ENCODE measurements around the gene OR7E24.

DNA sequence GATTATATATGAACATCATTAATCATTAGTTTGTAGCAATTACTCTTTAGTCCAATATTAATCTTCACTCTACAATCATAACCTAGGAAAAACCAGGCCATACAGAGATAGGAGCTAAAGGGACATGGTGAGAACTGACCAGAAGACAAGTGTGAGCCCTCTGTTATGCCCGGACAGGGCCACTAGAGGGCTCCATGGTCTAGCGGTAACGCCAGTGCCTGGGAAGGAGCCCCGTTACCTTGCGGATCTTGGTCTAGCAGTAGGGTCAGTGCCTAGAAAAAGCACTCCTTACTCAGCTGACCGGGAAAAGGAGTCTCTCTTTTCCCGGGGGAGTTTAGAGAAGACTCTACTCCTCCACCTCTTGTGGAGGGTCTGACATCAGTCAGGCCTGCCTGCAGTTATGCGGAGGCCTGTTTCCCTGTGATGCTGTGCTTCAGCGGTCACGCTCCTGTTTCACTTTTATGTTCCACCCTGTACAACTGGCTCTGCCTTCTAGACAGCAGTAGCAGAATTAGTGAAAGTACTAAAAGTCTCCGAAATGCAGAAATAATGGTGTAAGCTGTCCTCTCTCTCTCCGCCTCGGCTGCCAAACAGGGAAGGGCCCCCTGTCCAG is 45.1 kb upstream of the OR7E24 start:
- TF ChIP-seq, protein P1, sequence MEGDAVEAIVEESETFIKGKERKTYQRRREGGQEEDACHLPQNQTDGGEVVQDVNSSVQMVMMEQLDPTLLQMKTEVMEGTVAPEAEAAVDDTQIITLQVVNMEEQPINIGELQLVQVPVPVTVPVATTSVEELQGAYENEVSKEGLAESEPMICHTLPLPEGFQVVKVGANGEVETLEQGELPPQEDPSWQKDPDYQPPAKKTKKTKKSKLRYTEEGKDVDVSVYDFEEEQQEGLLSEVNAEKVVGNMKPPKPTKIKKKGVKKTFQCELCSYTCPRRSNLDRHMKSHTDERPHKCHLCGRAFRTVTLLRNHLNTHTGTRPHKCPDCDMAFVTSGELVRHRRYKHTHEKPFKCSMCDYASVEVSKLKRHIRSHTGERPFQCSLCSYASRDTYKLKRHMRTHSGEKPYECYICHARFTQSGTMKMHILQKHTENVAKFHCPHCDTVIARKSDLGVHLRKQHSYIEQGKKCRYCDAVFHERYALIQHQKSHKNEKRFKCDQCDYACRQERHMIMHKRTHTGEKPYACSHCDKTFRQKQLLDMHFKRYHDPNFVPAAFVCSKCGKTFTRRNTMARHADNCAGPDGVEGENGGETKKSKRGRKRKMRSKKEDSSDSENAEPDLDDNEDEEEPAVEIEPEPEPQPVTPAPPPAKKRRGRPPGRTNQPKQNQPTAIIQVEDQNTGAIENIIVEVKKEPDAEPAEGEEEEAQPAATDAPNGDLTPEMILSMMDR (IDR thresholded peaks at IDR 0.05): peak in 5 of 6 experiments; percentile 61 to 88 (median 79)
- no peak for TF ChIP-seq POLR2A (IDR thresholded peaks at IDR 0.05)

All from esophagus squamous epithelium (tissue), 4 donors.